Jurkat, Clone E6-1 (cell line): ENCODE data around the gene IRAK3.

Source experiments
- DNase-seq: peaks from one replicate; pipeline ENCODE4 v3.0.0-alpha.2; 2011; ENCODE audit warnings: low read depth, low spot score
- H3K4me3 ChIP-seq: 2 replicates; pipeline ENCODE4 v1.5.1; 2011; ENCODE audit warnings: mild to moderate bottlenecking, low read length, control low read depth, moderate library complexity

Gene IRAK3

DNA sequence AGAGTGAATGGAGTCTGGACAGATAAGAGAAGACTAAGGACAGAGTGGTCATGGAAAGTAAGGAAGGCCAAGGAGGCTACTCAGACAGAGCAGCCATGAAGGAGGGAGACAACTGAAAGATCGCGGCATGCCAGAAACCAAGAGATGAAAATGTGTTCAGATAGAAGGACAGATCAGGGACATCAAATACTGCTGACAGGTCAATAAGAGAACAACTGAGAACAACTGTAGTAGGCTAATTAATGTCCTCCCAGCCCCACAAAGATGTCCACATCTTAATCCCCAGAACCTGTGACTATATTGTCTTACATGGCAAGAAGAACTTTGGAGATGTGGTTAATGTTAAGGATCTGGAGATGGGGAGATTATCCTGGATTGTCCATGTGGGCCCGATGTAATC, 98.3 kb downstream of the IRAK3 start:
- DNase-seq = no peak
- no peak overlapping the region for H3K4me3 ChIP-seq

DNA sequence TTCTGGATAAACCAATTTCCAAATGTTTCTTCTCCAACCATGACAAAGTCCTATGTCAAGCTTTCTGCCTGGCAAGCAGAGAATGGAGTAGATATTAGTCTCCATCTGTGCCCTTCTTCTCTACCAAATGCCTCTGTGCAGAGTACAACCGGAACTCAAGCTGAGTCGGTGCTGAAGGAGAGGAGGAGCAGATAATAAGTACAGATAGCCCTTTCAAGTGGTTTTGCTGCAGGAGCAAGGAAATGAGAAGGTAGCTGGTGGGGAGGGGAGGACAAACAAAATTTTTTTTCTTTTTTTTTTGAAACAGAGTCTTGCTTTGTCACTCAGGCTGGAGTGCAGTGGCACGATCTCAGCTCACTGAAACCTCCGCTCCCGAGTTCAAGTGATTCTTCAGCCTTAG, 99.1 kb downstream of the IRAK3 start:
- peak overlapping the region; percentile 9; the same call in 1 of the 2 replicates for H3K4me3 ChIP-seq
- DNase-seq = peak; percentile 96

DNA sequence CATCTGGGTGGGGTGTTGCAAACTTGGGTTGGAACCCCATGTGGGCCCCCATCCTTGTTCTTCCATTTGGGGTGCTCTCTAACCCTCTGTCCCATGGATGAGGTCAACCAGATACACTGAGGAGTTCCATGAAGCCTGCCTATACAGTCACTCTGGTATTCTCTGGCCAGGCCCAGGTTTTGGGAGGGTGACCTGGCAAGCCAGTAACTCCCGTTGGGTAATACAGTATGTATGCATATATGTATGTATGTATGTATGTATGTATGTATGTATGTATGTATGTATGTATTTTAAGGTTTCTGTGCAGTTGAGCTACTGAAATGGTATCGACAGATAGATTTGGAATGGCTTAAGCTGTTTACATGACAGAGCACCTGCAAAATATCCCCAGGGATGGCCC, 100.5 kb downstream of the IRAK3 start:
- no peak for DNase-seq
- H3K4me3 ChIP-seq = no peak overlapping the region

GRCh38 chr12:66290716-66291200, 101.7 kb downstream of the IRAK3 start:
- no peak overlapping the region for H3K4me3 ChIP-seq

DNA sequence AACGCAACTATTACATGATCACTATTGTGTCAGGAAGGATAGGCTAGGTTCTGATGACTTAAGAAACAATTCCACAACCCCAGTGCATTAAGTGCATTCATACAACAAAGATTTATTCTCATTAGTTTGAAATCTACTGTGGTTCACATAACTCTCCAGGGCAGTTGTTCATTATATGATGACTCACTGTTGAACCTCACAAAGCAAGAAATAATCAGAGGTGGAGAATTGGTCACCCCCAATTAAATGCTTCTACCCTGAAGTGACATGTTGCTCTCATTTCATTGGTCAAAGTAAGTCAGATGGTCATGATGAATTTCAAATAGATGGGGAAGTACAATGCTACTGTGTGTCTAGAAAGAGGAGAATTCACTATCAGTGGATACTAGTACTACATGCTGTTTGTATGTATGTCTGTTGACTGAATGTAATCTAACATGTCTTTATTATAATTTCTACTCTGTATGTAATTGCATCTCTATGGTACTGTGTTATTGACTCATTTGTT, 107.2 kb downstream of the IRAK3 start:
- H3K4me3 ChIP-seq = no peak overlapping the region
- DNase-seq = no peak

More at GRCh38 chr12:66290716-66291200, 101.7 kb downstream of the IRAK3 start:
- DNase-seq = peak; percentile 88

GRCh38 chr12:66297080-66297479, 108.1 kb downstream of the IRAK3 start:
- DNase-seq = no peak
- no peak overlapping the region for H3K4me3 ChIP-seq

- H3K4me3 ChIP-seq = no peak overlapping the region
- no peak for DNase-seq
These were observed 108.9 kb downstream of the IRAK3 start for GRCh38 chr12:66297923-66298322.

DNA sequence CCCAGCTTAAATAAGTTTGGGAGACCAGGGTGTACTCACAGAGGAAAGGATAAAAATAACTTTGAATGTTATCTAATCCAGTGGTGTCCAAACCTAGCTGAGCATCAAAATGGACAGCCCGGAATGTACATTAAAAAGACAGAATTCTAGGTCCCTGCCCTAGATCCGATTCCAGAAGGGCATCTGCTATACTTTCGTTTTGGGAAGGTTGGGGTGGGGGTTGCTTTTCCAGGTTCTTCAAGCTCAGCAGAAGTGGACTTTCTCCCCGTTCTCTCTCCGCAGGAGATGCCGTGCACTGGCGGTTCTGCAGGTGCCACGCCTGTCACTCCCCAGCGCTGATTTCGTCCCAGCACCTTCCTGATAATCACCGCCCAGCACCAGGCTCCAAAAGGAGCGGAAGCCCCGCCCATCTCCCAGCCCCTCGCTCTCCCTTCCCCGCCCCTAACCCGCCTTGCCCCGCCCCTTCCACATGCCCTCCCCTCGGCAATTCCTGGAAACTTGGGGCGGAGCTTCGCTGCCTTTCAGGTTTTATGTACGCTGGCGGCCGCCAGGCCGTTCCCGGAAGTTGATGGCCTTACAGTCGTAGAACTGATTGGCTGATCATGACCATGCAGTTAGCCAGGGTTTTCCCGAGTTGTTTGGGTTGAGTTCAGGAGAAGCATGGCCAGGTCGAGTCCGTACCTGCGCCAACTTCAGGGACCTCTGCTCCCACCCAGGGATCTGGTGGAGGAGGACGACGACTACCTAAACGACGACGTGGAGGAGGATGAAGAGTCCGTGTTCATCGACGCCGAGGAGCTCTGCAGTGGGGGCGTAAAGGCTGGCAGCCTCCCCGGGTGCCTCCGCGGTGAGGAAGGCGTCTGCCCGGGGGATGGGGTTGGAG, 113.2 kb downstream of the IRAK3 start, which contains the start of gene HELB:
Gene HELB (plus strand): TSS at position 550 of the 883 bp plus-strand sequence. CDS start 111 bp downstream, at position 661.
- DNase-seq = peak; percentile 90
- H3K4me3 ChIP-seq = peak within 1 kb of the TSS; percentile 87

- no peak for DNase-seq
- H3K4me3 ChIP-seq = peak overlapping the region; percentile 87
These were observed 113.8 kb downstream of the IRAK3 start for GRCh38 chr12:66302827-66303169.

GRCh38 chr12:66303316-66303804, 114.3 kb downstream of the IRAK3 start:
- peak overlapping the region; percentile 87 for H3K4me3 ChIP-seq
- peak; percentile 34 for DNase-seq
